Measurements from ENCODE around the gene NFYC.
A peak's percentile ranks its signal among the peaks of the same experiment; 100 is the strongest.
"Not testable (repeated sequence)": the region's sequence is repeated elsewhere in the genome, so short reads cannot be mapped to it uniquely, and the experiment has no call there.

Gene NFYC

GRCh38 chr1:40708750-40709099 is 17.2 kb downstream of the NFYC start:
- DNase-seq, result no peak

- peak; percentile 64 for DNase-seq
Observed at GRCh38 chr1:40709100-40709801, 17.7 kb downstream of the NFYC start.

- no peak for DNase-seq
Observed at GRCh38 chr1:40709802-40710278, 18.3 kb downstream of the NFYC start.

GRCh38 chr1:40710581-40711315 is 19.2 kb downstream of the NFYC start:
- DNase-seq, result no peak

GRCh38 chr1:40711465-40712404 is 20.2 kb downstream of the NFYC start:
- DNase-seq, result no peak

- no peak for DNase-seq
Observed at GRCh38 chr1:40712405-40712944, 21.0 kb downstream of the NFYC start.

GRCh38 chr1:40712997-40713396 is 21.5 kb downstream of the NFYC start:
- DNase-seq, result no peak

- DNase-seq, result no peak
Observed at GRCh38 chr1:40715491-40716059, 24.1 kb downstream of the NFYC start.

GRCh38 chr1:40717065-40717464 is 25.6 kb downstream of the NFYC start:
- no peak for DNase-seq

GRCh38 chr1:40717955-40718354 is 26.5 kb downstream of the NFYC start:
- no peak for DNase-seq

- DNase-seq, result no peak
Observed at GRCh38 chr1:40720493-40720892, 29.0 kb downstream of the NFYC start.

- no peak for DNase-seq
Observed at GRCh38 chr1:40722622-40723021, 31.1 kb downstream of the NFYC start.

GRCh38 chr1:40723196-40723955 is 31.9 kb downstream of the NFYC start:
- no peak for DNase-seq

- not testable (repeated sequence) for DNase-seq
Observed at GRCh38 chr1:40727662-40728061, 36.2 kb downstream of the NFYC start.

GRCh38 chr1:40729316-40729862 is 37.9 kb downstream of the NFYC start:
- DNase-seq, result not testable (repeated sequence)

GRCh38 chr1:40732756-40733301 is 41.3 kb downstream of the NFYC start:
- no peak for DNase-seq

- DNase-seq, result no peak
Observed at GRCh38 chr1:40734882-40735628, 43.6 kb downstream of the NFYC start.

- no peak for DNase-seq
Observed at GRCh38 chr1:40736085-40736531, 44.6 kb downstream of the NFYC start.

- DNase-seq, result no peak
Observed at GRCh38 chr1:40738831-40739230, 47.3 kb downstream of the NFYC start.

- no peak for DNase-seq
Observed at GRCh38 chr1:40739455-40740008, 48.0 kb downstream of the NFYC start.

Measured in activated naive CD4-positive, alpha-beta T cell treated with Interleukin-2 at 50 U/mL for 16 hours (primary cell).